Measurements from ENCODE around the gene SLC22A5. TPM values are rescaled to one million over a fixed set of nuclear protein-coding genes. Genes with fewer than 3 reads are reported as not detected.

Gene SLC22A5
- total and polyA plus RNA-seq, 9 of the 15 experiments (the other 6 are each of a cell fraction or from before 2014, with no cell fraction given), result 3.0 to 16.6 (median 8.3) TPM

- no peak for TF ChIP-seq ZHX1 (conservative IDR thresholded peaks at IDR 0.05; ENCODE audit: low read length)
- no peak for TF ChIP-seq ERF (CRISPR knock-in tag; IDR thresholded peaks at IDR 0.05)
- no peak for TF ChIP-seq ZC3H4 (CRISPR knock-in tag; IDR thresholded peaks at IDR 0.05; ENCODE audit: borderline replicate concordance)
These were observed 54.0 kb downstream of the SLC22A5 start (continued) for GRCh38 chr5:132423438-132423898.

- peak in 1 of 4 experiments; percentile 53 for DNase-seq (ENCODE audit: extremely low read depth in 1 of 4, low spot score in 3 of 4)
- H2AFZ ChIP-seq (ENCODE audit: low read depth, low read length), result no peak overlapping the region
- TF ChIP-seq ZNF668 (CRISPR knock-in tag; IDR thresholded peaks at IDR 0.05) (0 out of 2 replicates have a peak, but pooled peaks have one; percentile 12), ZFX (CRISPR knock-in tag; IDR thresholded peaks at IDR 0.05) (peak; percentile 41; the same call in 1 of the 2 replicates), CBFA2T3 (IDR thresholded peaks at IDR 0.05) (peak; percentile 44), HINFP (tag; conservative IDR thresholded peaks at IDR 0.05; ENCODE audit: low read depth) (0 out of 2 replicates have a peak, but pooled peaks have one; percentile 35), PKNOX1 (IDR thresholded peaks at IDR 0.05) (peak; percentile 80), FOXP1 (CRISPR knock-in tag; IDR thresholded peaks at IDR 0.05) (0 out of 2 replicates have a peak, but pooled peaks have one; percentile 13), MLX (CRISPR knock-in tag; conservative IDR thresholded peaks at IDR 0.05) (no peak), CBX8 (IDR thresholded peaks at IDR 0.05; ENCODE audit: borderline replicate concordance, extremely low read depth, low read depth, low read length, poor library complexity, severe bottlenecking) (no peak)
These were observed 54.8 kb downstream of the SLC22A5 start for GRCh38 chr5:132424167-132424880.

More at GRCh38 chr5:132424167-132424880, 54.8 kb downstream of the SLC22A5 start:
- H4K20me1 ChIP-seq (replicated peaks; ENCODE audit: control insufficient read depth, insufficient read depth, low read length), result no peaks in the 10 kb centered on the region
- FAIRE-seq (no peak), ATAC-seq (no peak)
- H3K9me1 ChIP-seq (ENCODE audit: control insufficient read depth, insufficient read depth, low read length), result peaks cover 7% of the 10 kb centered on the region
- no peak overlapping the region for H3K4me3 ChIP-seq
- peak overlapping the region; percentile 11; the same call in 1 of the 2 replicates for H3K4me2 ChIP-seq (ENCODE audit: insufficient read depth, low read length)
- 0 out of 3 replicates have a peak overlapping the region, but pooled peaks have one; percentile 14 for H3K27ac ChIP-seq (ENCODE audit: extremely low read depth, low read depth, low read length)
- no peaks in the 10 kb centered on the region for H3K9me3 ChIP-seq (replicated peaks; ENCODE audit: control insufficient read depth, insufficient read depth, low read depth, low read length)
- H3K36me3 ChIP-seq (ENCODE audit: control insufficient read depth, insufficient read depth, low read length), result no peaks in the 10 kb centered on the region
- CTCF ChIA-PET (ENCODE audit: low intra/inter-chr PET ratio), result no interaction called here
- intact Hi-C loops (cut with micrococcal nuclease) (no loop called here), in situ Hi-C loops (cut with MboI) (loop anchor here (5.0 kb wide), 1 partner anchor 33 kb away; no protein-coding TSS in a partner anchor)
- H3K4me1 ChIP-seq (replicated peaks in 1 of 2; ENCODE audit: control insufficient read depth in 2 of 2, insufficient read depth in 2 of 2, low read length in 2 of 2), result peaks cover 52 to 83% of the 10 kb centered on the region in 2 experiments
- H3K79me2 ChIP-seq (ENCODE audit: control insufficient read depth, insufficient read depth, low read length), result no peaks in the 10 kb centered on the region
- BruUV-seq (replicated peaks), result no TSS peak
- peak overlapping the region; percentile 52 to 86; a peak in 2 of 4 replicates for H3K9ac ChIP-seq (ENCODE audit: insufficient read depth in 1 of 2, low read depth in 2 of 2, low read length in 2 of 2)
- no peaks in the 10 kb centered on the region for H3K27me3 ChIP-seq (ENCODE audit: control insufficient read depth in 2 of 2, insufficient read depth in 2 of 2, low read length in 2 of 2)
- POLR2A ChIA-PET, result interaction anchor here (1.2 to 5.8 kb wide), 5 partner anchors 12 to 74 kb away, joined by 3 to 64 read pairs (median 15); partner anchors contain the start of gene IRF1
- 78% methylated on average over 3 of the region's 3 CpGs for WGBS (ENCODE audit: insufficient coverage, low coverage, missing lambda C conversion rate)
